BJ (cell line): ENCODE data around the gene SORCS3. TPM values are rescaled to one million over a fixed set of nuclear protein-coding genes. Genes with fewer than 3 reads are reported as not detected.

Source experiments
- CTCF ChIA-PET: fragments of 350-600 bp; formaldehyde crosslinking; extraction: SDS; loops from one replicate; lab custom pipeline; 2021; ENCODE audit warnings: antibody characterized with exemption, inconsistent platforms; lab: Yijun Ruan, JAX
- POLR2A ChIA-PET: fragments of 300-600 bp; sonication (Branson Sonifier 250); formaldehyde crosslinking; extraction: SDS; loops from one replicate; lab custom pipeline; 2021; ENCODE audit warnings: antibody characterized with exemption; lab: Charles Lee
- DNase-seq: peaks from one replicate; pipeline ENCODE4 v3.0.0-alpha.2; 2011; ENCODE audit warnings: low read depth
- H3K27me3 ChIP-seq: 2 replicates; pipeline ENCODE4 v1.6.0; 2011; ENCODE audit warnings: low read length; ENCODE audit not compliant: control insufficient read depth, insufficient read depth
- H3K36me3 ChIP-seq: 2 replicates; pipeline ENCODE4 v1.5.1; 2011; ENCODE audit warnings: low read length; ENCODE audit not compliant: control insufficient read depth, insufficient read depth
- H3K4me3 ChIP-seq: 2 replicates; pipeline ENCODE4 v1.5.1; 2011; ENCODE audit warnings: low read depth, mild to moderate bottlenecking, control low read depth, low read length
- polyA plus RNA-seq: library from polyadenylated mRNA; depleted of rRNA; stranded (reverse); fragments of >200 nt; gene quantifications from 2 replicates; pipeline ENCODE4 v1.2.3, GENCODE V29; 2011
- TF ChIP-seq, protein P1 (sequence below): IDR thresholded peaks from 2 replicates; pipeline ENCODE4 v1.5.1; 2011; ENCODE audit warnings: low read depth, mild to moderate bottlenecking, control low read depth, inconsistent platforms, low read length, moderate library complexity; ENCODE audit not compliant: insufficient read depth

SORCS3 gene
- polyA plus RNA-seq, 1 experiment = not detected

DNA sequence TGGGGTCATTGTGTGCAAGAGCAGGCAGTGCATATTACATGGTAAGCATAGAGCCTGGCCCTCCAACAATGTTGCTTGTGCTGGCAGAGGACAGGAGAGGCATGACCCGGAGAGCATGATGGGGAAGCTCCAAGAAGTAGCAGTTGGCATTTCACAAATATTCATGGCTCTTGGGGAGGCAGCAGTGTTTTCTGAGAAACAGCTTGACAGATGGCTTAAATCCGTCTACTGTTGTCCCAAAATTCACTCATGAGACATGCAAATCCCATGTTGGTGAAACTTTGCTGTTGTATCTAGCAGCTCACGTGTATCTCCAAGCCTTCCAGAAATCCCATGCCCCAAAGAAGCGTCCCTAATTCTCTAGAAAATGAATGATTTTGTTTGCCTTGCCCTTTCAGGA, 487.0 kb downstream of the SORCS3 start:
- ChIA-PET POLR2A (no interaction called here), CTCF (no interaction called here)
- no peaks in the 10 kb centered on the region for H3K36me3 ChIP-seq
- no peak overlapping the region for H3K4me3 ChIP-seq
- TF ChIP-seq, protein P1, sequence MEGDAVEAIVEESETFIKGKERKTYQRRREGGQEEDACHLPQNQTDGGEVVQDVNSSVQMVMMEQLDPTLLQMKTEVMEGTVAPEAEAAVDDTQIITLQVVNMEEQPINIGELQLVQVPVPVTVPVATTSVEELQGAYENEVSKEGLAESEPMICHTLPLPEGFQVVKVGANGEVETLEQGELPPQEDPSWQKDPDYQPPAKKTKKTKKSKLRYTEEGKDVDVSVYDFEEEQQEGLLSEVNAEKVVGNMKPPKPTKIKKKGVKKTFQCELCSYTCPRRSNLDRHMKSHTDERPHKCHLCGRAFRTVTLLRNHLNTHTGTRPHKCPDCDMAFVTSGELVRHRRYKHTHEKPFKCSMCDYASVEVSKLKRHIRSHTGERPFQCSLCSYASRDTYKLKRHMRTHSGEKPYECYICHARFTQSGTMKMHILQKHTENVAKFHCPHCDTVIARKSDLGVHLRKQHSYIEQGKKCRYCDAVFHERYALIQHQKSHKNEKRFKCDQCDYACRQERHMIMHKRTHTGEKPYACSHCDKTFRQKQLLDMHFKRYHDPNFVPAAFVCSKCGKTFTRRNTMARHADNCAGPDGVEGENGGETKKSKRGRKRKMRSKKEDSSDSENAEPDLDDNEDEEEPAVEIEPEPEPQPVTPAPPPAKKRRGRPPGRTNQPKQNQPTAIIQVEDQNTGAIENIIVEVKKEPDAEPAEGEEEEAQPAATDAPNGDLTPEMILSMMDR = no peak
- H3K27me3 ChIP-seq = no peaks in the 10 kb centered on the region
- DNase-seq = no peak

DNA sequence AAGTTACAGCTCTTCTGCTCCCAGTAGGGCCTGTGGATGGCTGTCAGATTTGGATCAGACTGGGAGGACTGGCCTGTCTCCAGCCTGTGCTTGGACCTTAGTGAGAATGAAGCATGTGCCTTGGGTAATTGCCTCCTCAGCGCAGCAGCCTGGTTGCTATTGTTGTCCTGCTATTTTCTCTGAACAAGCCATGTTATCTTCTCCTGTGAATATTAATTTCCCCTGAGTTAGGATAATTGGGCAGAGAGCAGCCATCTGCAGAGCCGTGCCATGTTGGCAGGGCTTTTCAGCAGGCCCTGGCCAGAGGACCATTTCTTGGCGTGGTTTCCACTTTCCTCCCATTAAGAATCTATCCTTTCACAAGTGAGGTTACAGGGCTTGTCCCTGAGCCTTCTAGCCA, 497.3 kb downstream of the SORCS3 start:
- no peak overlapping the region for H3K4me3 ChIP-seq
- CTCF ChIA-PET = no interaction called here
- POLR2A ChIA-PET = no interaction called here
- H3K36me3 ChIP-seq = no peaks in the 10 kb centered on the region
- no peak for DNase-seq
- TF ChIP-seq, protein P1 = no peak
- H3K27me3 ChIP-seq = no peaks in the 10 kb centered on the region

DNA sequence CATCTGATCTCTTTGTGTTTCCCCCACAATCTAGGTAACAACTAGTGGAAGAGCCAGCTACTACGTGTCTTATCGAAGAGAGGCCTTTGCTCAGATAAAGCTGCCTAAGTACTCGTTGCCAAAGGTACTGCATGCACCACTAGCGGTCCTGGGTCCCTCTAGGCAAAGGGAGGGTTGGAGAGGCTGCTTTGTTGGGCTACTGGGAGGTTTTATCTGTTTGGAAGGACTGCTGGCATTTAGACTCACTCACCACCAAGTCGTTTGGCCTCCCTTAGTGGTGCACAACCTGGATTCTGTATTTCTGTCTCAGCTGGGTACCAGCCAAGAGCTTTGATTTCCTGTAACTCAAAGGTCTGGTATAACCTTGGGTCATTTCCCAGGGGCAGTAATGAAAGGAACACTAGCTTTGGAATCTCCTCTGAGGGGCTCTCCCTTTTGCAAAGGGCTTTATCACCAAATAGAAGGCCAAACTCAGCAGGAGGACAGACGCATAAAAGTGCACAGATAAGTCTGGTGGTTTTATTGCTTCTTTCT, 498.3 kb downstream of the SORCS3 start:
- CTCF ChIA-PET = no interaction called here
- Histone ChIP-seq H3K36me3 (no peaks in the 10 kb centered on the region), H3K4me3 (no peak overlapping the region), H3K27me3 (no peaks in the 10 kb centered on the region)
- TF ChIP-seq, protein P1 = no peak
- DNase-seq = no peak
- POLR2A ChIA-PET = no interaction called here

DNA sequence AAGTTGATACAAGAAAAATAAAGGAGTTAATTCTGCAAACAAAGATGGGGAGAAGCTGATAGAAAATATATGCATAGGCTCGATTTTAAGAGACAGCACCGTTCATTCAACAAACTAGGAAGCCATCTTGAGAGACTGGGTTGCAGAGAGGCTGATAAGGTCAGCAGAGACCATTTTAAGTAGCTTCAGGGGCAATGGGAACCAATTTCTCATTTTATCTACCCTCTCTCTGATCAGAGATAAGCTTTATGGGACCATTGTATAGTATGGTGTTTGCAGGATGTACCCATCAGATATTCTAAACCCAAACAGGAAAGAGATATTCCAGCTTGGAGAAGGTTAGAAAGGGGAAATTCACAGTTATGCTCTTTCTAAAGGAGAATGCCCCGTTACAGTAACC, 499.5 kb downstream of the SORCS3 start:
- CTCF ChIA-PET = no interaction called here
- Histone ChIP-seq H3K4me3 (no peak overlapping the region), H3K27me3 (no peaks in the 10 kb centered on the region), H3K36me3 (no peaks in the 10 kb centered on the region)
- POLR2A ChIA-PET = no interaction called here
- TF ChIP-seq, protein P1 = no peak
- DNase-seq = no peak

DNA sequence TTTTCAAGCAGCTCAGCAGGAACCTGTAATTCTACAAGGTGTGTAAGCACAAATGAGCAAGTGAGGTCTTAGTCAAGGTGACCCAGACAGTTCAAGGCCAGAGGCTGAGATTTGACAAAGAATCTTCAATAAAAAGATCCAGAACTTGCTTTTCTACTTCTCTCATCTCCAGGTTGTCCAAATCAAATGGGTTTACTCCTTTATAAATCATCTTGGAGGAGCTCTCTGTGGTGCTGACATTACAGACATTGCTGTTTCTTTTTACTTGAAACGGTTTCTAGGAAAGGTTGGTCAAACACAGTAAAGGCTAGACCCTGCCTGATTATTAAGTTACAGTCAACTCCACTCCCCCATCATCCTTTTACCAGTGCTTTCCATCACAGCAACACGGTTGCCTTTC, 504.6 kb downstream of the SORCS3 start:
- CTCF ChIA-PET = no interaction called here
- Histone ChIP-seq H3K4me3 (no peak overlapping the region), H3K27me3 (no peaks in the 10 kb centered on the region), H3K36me3 (no peaks in the 10 kb centered on the region)
- POLR2A ChIA-PET = no interaction called here
- TF ChIP-seq, protein P1 = no peak
- no peak for DNase-seq
